H9 (cell line): Measurements from ENCODE around the gene RBP4. TPM values are rescaled to one million over a fixed set of nuclear protein-coding genes. Genes with fewer than 3 reads are reported as not detected.
A peak's percentile ranks its signal among the peaks of the same experiment; 100 is the strongest.

ENCODE experiments used
- DNase-seq: peaks from one replicate; pipeline ENCODE4 v3.0.0-alpha.2; 2017
- H2AFZ ChIP-seq: one replicate; pipeline ENCODE4 v1.6.1; 2013; ENCODE audit warnings: mild to moderate bottlenecking, low read length, control low read depth, moderate library complexity
- H2AK5ac ChIP-seq: 2 replicates; pipeline ENCODE4 v1.6.1; 2013; ENCODE audit warnings: low read length, control low read depth, mixed read lengths; ENCODE audit not compliant: insufficient read length
- H2BK120ac ChIP-seq: one replicate; pipeline ENCODE4 v1.6.1; 2013; ENCODE audit warnings: low read depth, mild to moderate bottlenecking, low read length, control low read depth, inconsistent platforms; ENCODE audit not compliant: poor library complexity, severe bottlenecking
- H2BK12ac ChIP-seq: 2 replicates; pipeline ENCODE4 v1.6.1; 2013; ENCODE audit warnings: low read length, control low read depth, mixed read lengths, low read depth; ENCODE audit not compliant: insufficient read length
- H2BK15ac ChIP-seq: 2 replicates; pipeline ENCODE4 v1.6.1; 2013; ENCODE audit warnings: low read depth, low read length, control low read depth
- H2BK20ac ChIP-seq: one replicate; pipeline ENCODE4 v1.6.1; 2013; ENCODE audit warnings: low read depth, mild to moderate bottlenecking, low read length, control low read depth, inconsistent platforms; ENCODE audit not compliant: poor library complexity, severe bottlenecking
- H2BK5ac ChIP-seq: 2 replicates; pipeline ENCODE4 v1.6.1; 2013; ENCODE audit warnings: low read length, control low read depth, mixed read lengths; ENCODE audit not compliant: insufficient read length
- H3K14ac ChIP-seq: 2 replicates; pipeline ENCODE4 v1.6.1; 2013; ENCODE audit warnings: low read length, control low read depth; ENCODE audit not compliant: insufficient read depth
- H3K18ac ChIP-seq: 2 replicates; pipeline ENCODE4 v1.6.1; 2013; ENCODE audit warnings: low read depth, mild to moderate bottlenecking, mixed read lengths, low read length, control low read depth; ENCODE audit not compliant: insufficient read length
- H3K23ac ChIP-seq: 2 replicates; pipeline ENCODE4 v1.6.1; 2013; ENCODE audit warnings: low read length, control low read depth, mixed read lengths, low read depth; ENCODE audit not compliant: insufficient read length
- H3K23me2 ChIP-seq: 2 replicates; pipeline ENCODE4 v1.6.1; 2013; ENCODE audit warnings: low read depth, mild to moderate bottlenecking, mixed read lengths, low read length, control low read depth; ENCODE audit not compliant: insufficient read length, poor library complexity, severe bottlenecking
- H3K27ac ChIP-seq: 2 replicates; pipeline ENCODE4 v1.5.1; 2013; ENCODE audit warnings: low read length, control low read depth, mixed read lengths, low read depth; ENCODE audit not compliant: insufficient read length
- H3K27me3 ChIP-seq: 2 replicates; pipeline ENCODE4 v1.6.1; 2013; ENCODE audit warnings: low read length, control low read depth, inconsistent platforms; ENCODE audit not compliant: insufficient read depth
- H3K4ac ChIP-seq: 2 replicates; pipeline ENCODE4 v1.6.1; 2013; ENCODE audit warnings: low read depth, mild to moderate bottlenecking, control low read depth, inconsistent platforms, low read length, moderate library complexity
- H3K4me1 ChIP-seq: 2 replicates; pipeline ENCODE4 v1.6.1; 2013; ENCODE audit warnings: low read length, control low read depth, inconsistent platforms; ENCODE audit not compliant: insufficient read depth
- H3K4me2 ChIP-seq: 2 replicates; pipeline ENCODE4 v1.6.1; 2013; ENCODE audit warnings: low read length, control low read depth, mixed read lengths; ENCODE audit not compliant: insufficient read length, insufficient read depth
- H3K56ac ChIP-seq: 2 replicates; pipeline ENCODE4 v1.6.1; 2013; ENCODE audit warnings: low read depth, mild to moderate bottlenecking, mixed read lengths, low read length, control low read depth; ENCODE audit not compliant: insufficient read length
- H3K79me1 ChIP-seq: 2 replicates; pipeline ENCODE4 v1.6.1; 2013; ENCODE audit warnings: low read depth, mild to moderate bottlenecking, moderate library complexity, low read length, control low read depth, inconsistent platforms; ENCODE audit not compliant: insufficient read depth, poor library complexity, severe bottlenecking
- H3K79me2 ChIP-seq: 2 replicates; pipeline ENCODE4 v1.6.1; 2013; ENCODE audit warnings: low read length, control low read depth, inconsistent platforms; ENCODE audit not compliant: insufficient read depth
- H3K9ac ChIP-seq: 2 replicates; pipeline ENCODE4 v1.6.1; 2013; ENCODE audit warnings: low read length, control low read depth, mixed read lengths; ENCODE audit not compliant: insufficient read length; ENCODE audit errors: extremely low read depth
- H3K9me3 ChIP-seq: one replicate; pipeline ENCODE4 v1.6.1; 2013; ENCODE audit warnings: low read depth, low read length, inconsistent platforms; ENCODE audit not compliant: control insufficient read depth
- H3T11ph ChIP-seq: one replicate; pipeline ENCODE4 v1.6.1; 2013; ENCODE audit warnings: mild to moderate bottlenecking, low read length, control low read depth, inconsistent platforms
- H4K20me1 ChIP-seq: one replicate; pipeline ENCODE4 v1.6.1; 2013; ENCODE audit not compliant: control insufficient read depth, insufficient read length, insufficient read depth
- H4K5ac ChIP-seq: 2 replicates; pipeline ENCODE4 v1.6.1; 2013; ENCODE audit warnings: low read depth, mild to moderate bottlenecking, mixed read lengths, low read length, control low read depth; ENCODE audit not compliant: insufficient read length
- H4K8ac ChIP-seq: replicated peaks from 2 replicates; pipeline ENCODE4 v1.6.1; 2013; ENCODE audit warnings: low read length, control low read depth, mixed read lengths, low read depth; ENCODE audit not compliant: insufficient read length
- H4K91ac ChIP-seq: 2 replicates; pipeline ENCODE4 v1.6.1; 2013; ENCODE audit warnings: low read depth, mild to moderate bottlenecking, moderate library complexity, mixed read lengths, low read length, control low read depth; ENCODE audit not compliant: insufficient read length
- H3K27ac Mint-ChIP-seq, 3 experiments: 2 replicates in 2 of 3; 3 replicates in 1 of 3; pipeline ENCODE4 v1.8.0; 2020 to 2021; ENCODE audit warnings: mixed read lengths in 3 of 3, mild to moderate bottlenecking in 1 of 3, moderate library complexity in 1 of 3
- H3K27me3 Mint-ChIP-seq: 2 replicates; pipeline ENCODE4 v1.8.0; 2021; ENCODE audit warnings: low read depth, mild to moderate bottlenecking, moderate library complexity, mixed read lengths
- H3K36me3 Mint-ChIP-seq, 3 experiments: 2 replicates in 2 of 3; 3 replicates in 1 of 3; pipeline ENCODE4 v1.8.0; 2020 to 2021; ENCODE audit warnings: low read depth in 3 of 3, mixed read lengths in 3 of 3; ENCODE audit not compliant: insufficient read depth in 1 of 3
- H3K4me1 Mint-ChIP-seq, 2 experiments: 2 replicates each; pipeline ENCODE4 v1.8.0; 2020; ENCODE audit warnings: mixed read lengths in 2 of 2
- H3K4me3 Mint-ChIP-seq, 2 experiments: 2 replicates in 1 of 2; 3 replicates in 1 of 2; pipeline ENCODE4 v1.8.0; 2020 to 2021; ENCODE audit warnings: mild to moderate bottlenecking in 2 of 2, mixed read lengths in 2 of 2, moderate library complexity in 1 of 2
- H3K9me3 Mint-ChIP-seq, 2 experiments: 2 replicates in 1 of 2; 3 replicates in 1 of 2; pipeline ENCODE4 v1.8.0; 2020; ENCODE audit warnings: mild to moderate bottlenecking in 2 of 2, mixed read lengths in 2 of 2, moderate library complexity in 1 of 2
- WGBS: extraction: QIAGEN DNeasy Blood & Tissue Kit; methylation state at CpG from one replicate; pipeline ENCODE4 v1.1.7; 2013; ENCODE audit warnings: missing lambda C conversion rate, low lambda C conversion rate, mixed read lengths; ENCODE audit not compliant: insufficient read length; ENCODE audit errors: extremely low coverage; 5-methylcytosine and 5-hydroxymethylcytosine counted together
- total RNA-seq: library from RNA; stranded (reverse); gene quantifications from 2 replicates; pipeline ENCODE4 v1.2.1, GENCODE V29; 2021
- TF ChIP-seq, protein P1 (sequence below): fragments of 200-600 bp; sonication (generic); conservative IDR thresholded peaks from 3 replicates; pipeline ENCODE4 v1.8.0; 2021; ENCODE audit warnings: antibody characterized with exemption, mild to moderate bottlenecking

RBP4 gene
- total RNA-seq, 1 experiment from 2014 or later, result not detected

GRCh38 chr10:93568105-93568390 lies 33.0 kb downstream of the RBP4 start:
- Histone ChIP-seq H3K23ac (no peak overlapping the region), H2BK20ac (no peak overlapping the region), H3K79me1 (no peaks in the 10 kb centered on the region), H3K4me1 (no peaks in the 10 kb centered on the region), H3K23me2 (peaks cover 5% of the 10 kb centered on the region), H2BK5ac (no peak overlapping the region), H3T11ph (no peak overlapping the region), H2BK15ac (no peak overlapping the region), H4K5ac (no peak overlapping the region), H3K9me3 (no peaks in the 10 kb centered on the region), H2BK120ac (no peak overlapping the region), H3K56ac (no peak overlapping the region), H3K14ac (no peak overlapping the region), H3K18ac (no peak overlapping the region), H2AFZ (no peak overlapping the region), H4K20me1 (no peaks in the 10 kb centered on the region), H2BK12ac (no peak overlapping the region), H3K9ac (no peak overlapping the region), H3K27ac (no peak overlapping the region), H2AK5ac (no peak overlapping the region), H4K91ac (no peak overlapping the region), H3K4me2 (peak overlapping the region; percentile 37), H3K4ac (no peak overlapping the region), H3K79me2 (no peaks in the 10 kb centered on the region), H3K27me3 (peaks cover 55% of the 10 kb centered on the region), H4K8ac (no peak overlapping the region)
- no CpG with 5 or more reads among the region's 21 CpGs for WGBS
- no peak overlapping the region for H3K27ac Mint-ChIP-seq
- peaks cover 6 to 19% of the 10 kb centered on the region in 2 experiments; a peak in 3 of 4 replicates for H3K4me1 Mint-ChIP-seq
- no peaks in the 10 kb centered on the region; a peak in 2 of 5 replicates for H3K9me3 Mint-ChIP-seq
- peaks cover 97% of the 10 kb centered on the region for H3K27me3 Mint-ChIP-seq
- DNase-seq, result no peak
- TF ChIP-seq, protein P1, sequence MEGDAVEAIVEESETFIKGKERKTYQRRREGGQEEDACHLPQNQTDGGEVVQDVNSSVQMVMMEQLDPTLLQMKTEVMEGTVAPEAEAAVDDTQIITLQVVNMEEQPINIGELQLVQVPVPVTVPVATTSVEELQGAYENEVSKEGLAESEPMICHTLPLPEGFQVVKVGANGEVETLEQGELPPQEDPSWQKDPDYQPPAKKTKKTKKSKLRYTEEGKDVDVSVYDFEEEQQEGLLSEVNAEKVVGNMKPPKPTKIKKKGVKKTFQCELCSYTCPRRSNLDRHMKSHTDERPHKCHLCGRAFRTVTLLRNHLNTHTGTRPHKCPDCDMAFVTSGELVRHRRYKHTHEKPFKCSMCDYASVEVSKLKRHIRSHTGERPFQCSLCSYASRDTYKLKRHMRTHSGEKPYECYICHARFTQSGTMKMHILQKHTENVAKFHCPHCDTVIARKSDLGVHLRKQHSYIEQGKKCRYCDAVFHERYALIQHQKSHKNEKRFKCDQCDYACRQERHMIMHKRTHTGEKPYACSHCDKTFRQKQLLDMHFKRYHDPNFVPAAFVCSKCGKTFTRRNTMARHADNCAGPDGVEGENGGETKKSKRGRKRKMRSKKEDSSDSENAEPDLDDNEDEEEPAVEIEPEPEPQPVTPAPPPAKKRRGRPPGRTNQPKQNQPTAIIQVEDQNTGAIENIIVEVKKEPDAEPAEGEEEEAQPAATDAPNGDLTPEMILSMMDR, result no peak
- no peaks in the 10 kb centered on the region; a peak in 1 of 7 replicates for H3K36me3 Mint-ChIP-seq
- H3K4me3 Mint-ChIP-seq, result peak overlapping the region in 1 of 2 experiments; percentile 91; a peak in 3 of 5 replicates
